GM18498 (cell line): Measurements from ENCODE around the gene AKAP10.
"Not testable (repeated sequence)": the region's sequence is repeated elsewhere in the genome, so short reads cannot be mapped to it uniquely, and the experiment has no call there.

ENCODE experiments used
- ATAC-seq: cut with Tn5 transposase; IDR thresholded peaks from one replicate; pipeline ENCODE4 v1.9.1; 2021; ENCODE audit warnings: mild to moderate bottlenecking, moderate library complexity; ENCODE audit not compliant: unreplicated experiment

Gene AKAP10, protein sequence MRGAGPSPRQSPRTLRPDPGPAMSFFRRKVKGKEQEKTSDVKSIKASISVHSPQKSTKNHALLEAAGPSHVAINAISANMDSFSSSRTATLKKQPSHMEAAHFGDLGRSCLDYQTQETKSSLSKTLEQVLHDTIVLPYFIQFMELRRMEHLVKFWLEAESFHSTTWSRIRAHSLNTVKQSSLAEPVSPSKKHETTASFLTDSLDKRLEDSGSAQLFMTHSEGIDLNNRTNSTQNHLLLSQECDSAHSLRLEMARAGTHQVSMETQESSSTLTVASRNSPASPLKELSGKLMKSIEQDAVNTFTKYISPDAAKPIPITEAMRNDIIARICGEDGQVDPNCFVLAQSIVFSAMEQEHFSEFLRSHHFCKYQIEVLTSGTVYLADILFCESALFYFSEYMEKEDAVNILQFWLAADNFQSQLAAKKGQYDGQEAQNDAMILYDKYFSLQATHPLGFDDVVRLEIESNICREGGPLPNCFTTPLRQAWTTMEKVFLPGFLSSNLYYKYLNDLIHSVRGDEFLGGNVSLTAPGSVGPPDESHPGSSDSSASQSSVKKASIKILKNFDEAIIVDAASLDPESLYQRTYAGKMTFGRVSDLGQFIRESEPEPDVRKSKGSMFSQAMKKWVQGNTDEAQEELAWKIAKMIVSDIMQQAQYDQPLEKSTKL

GRCh38 chr17:19977293-19978208, at the start of gene AKAP10:
Gene AKAP10, minus strand, starts transcription at chr17:19977828. Its CDS starts 149 bp downstream, at chr17:19977679.
- peak; percentile 88 for ATAC-seq

- ATAC-seq = no peak
Measured at GRCh38 chr17:20026960-20027359, 49.3 kb upstream of the AKAP10 start.

GRCh38 chr17:20022701-20023100, 45.1 kb upstream of the AKAP10 start:
- ATAC-seq = no peak

GRCh38 chr17:20016475-20016992, 38.9 kb upstream of the AKAP10 start:
- ATAC-seq = not testable (repeated sequence)

- ATAC-seq = no peak
Measured at GRCh38 chr17:20012017-20012536, 34.4 kb upstream of the AKAP10 start.

- ATAC-seq = no peak
Measured at GRCh38 chr17:20010936-20011335, 33.3 kb upstream of the AKAP10 start.

- ATAC-seq = no peak
Measured at GRCh38 chr17:20010099-20010863, 32.7 kb upstream of the AKAP10 start.

- peak; percentile 95 for ATAC-seq
Measured at GRCh38 chr17:20009302-20010098, 31.9 kb upstream of the AKAP10 start, which contains the start of gene SPECC1. Gene SPECC1, plus strand, starts transcription at chr17:20009359. Its CDS starts 87,293 bp downstream, at chr17:20096652.

DNA sequence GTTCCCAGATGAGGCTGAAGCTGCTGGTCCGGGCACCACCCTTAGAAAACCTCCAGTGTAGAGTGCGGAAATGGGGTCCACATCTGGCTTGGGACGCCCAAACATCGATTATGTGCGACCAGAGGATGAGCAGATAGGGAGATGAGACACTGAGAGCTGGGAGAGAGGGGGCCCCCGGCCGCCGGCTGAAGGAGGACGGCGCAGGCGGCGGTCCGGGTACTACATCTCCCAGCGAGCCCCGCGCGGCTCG, 31.3 kb upstream of the AKAP10 start:
- no peak for ATAC-seq

GRCh38 chr17:20008242-20009051, 30.8 kb upstream of the AKAP10 start:
- peak; percentile 12 for ATAC-seq

DNA sequence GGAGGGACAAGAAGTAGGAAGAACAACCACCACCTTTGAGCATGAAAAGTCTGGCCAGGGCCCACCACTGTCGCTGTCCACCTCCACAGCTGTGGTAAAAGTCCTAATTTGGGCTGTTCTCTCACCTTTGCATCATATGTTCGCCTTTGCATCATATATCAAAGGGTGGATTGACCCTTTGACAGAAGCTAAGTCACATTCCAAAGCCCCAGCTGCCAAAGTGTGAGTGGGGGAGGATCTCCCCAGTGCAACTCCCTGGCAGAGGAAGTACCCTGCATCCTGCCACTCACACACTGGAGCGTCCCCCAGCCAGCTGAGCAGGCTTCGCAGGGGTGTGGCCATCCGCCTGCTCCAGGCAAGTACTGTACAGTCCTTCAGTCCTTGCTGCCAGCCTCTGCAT, 18.9 kb upstream of the AKAP10 start:
- ATAC-seq = no peak

GRCh38 chr17:19996086-19996485, 18.5 kb upstream of the AKAP10 start:
- no peak for ATAC-seq

GRCh38 chr17:19992803-19993713, 15.4 kb upstream of the AKAP10 start:
- peak; percentile 79 for ATAC-seq

DNA sequence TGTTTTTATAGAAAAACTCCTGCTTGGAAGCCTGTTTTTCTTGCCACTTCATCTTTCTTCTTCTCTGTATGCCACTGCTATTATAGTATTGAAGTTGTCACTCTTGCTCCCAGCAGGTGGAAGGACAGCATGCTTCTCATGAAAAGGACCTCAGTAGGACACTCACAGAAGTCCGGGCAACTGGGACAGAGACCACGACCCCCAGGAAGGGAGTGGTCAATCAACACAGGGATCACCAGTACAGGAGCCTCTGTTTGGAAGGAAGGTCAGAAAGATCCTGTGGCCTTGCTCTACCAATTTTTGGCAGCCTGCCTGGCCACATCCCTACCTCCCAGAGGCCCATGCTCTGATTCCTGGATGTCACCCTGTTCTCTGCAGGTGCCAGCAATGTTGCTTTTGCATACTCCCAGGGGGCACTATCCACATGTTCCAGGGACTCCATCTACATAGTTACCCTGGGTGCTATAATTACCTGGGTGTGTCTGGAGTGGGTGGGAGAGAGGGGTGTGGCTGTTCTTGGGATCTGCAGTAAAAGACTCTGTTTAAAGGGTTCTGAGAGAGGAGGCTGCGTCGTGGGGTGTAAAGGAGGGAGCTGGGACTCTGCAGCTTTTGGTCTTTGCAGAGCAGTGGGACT, 13.7 kb upstream of the AKAP10 start:
- ATAC-seq = no peak

- no peak for ATAC-seq
Measured at GRCh38 chr17:19987897-19988296, 10.3 kb upstream of the AKAP10 start.

DNA sequence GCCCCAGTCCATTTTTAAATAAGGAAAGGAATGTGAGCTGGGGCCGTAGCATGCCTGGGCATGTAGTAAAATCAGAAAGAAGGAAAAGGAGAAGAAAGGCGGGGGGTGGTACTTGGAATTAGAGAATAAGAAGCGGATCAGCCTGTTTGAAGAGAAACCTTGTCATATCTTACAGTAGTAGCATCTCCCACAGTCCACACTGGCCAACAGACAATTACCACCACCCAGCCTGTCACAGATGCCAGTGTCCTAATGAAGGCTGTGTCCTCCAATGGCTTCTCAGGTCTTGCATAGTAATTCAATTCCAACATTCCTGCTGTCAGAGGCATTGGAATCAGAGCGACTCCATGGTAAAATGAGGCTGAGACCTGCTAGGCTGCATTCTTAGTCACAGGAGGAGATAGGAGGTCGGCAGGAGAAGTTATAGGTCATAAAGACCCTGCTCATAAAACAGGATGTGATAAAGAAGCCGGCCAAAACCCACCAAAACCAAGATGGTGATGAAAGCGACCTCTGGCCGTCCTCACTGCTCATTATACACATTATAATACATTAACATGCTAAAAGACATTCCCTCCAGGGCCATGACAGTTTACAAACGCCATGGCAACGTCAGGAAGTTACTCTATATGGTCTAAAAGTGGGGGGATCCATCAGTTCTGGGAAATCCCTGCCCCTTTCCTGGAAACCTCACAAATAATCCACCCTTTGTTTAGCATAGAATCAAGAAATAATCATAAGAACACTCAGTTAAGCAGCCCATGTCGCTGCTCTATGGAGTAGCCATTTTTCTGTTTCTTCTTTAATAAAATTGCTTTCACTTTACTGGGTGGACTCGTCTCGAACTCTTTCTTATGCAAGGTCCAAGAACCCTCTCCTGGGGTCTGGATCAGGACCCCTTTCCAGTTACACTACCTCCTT, 9.6 kb upstream of the AKAP10 start:
- ATAC-seq = no peak
